GM20000 (cell line): ENCODE measurements around the gene EIF3M.

Experiments used
- DNase-seq: peaks from one replicate; pipeline ENCODE4 v3.0.0; 2012; ENCODE audit warnings: low spot score
- CTCF ChIP-seq: IDR thresholded peaks from 2 replicates; pipeline ENCODE4 v1.5.1; 2012; ENCODE audit warnings: mild to moderate bottlenecking, control low read depth; ENCODE audit errors: extremely low read depth, missing control alignments

EIF3M gene

DNA sequence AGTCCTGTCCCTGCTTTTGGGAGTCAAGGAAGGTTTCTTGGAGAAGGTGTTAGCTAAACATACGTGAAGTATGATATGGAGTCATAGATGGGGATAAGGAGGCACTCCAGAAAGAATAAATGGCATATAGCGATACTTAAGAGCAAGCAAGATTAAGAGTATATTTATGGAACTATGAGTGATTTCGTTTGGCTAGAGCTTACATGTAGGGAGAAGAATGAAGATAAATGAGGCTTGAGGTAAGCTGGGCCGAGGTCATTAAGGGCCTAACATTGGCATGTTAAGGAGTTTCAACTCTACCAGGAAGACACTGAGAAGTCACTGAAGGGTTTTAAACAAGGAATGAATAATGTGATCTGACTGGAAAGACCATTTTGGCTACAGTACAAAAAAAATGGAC lies 33.3 kb downstream of the EIF3M start:
- TF ChIP-seq CTCF = no peak
- DNase-seq = no peak

DNA sequence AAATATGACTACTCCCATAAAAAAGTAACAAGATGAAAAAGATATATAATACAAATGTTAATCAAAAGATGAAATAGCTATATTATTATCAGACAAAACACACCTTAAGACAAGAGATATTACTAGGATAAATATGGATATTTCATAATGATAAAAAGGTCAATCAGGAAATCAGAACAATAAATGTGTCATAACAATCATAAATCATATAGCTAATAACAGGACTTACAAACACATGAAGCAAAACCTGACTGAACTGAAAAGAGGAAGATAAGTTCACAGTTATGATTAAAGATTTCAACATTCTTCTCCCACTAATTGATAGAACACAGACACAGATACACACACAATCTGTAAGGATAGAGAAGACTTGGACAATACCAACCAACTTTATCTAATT lies 47.2 kb downstream of the EIF3M start:
- DNase-seq = no peak
- TF ChIP-seq CTCF = no peak

GRCh38 chr11:32635819-32636218 lies 52.2 kb downstream of the EIF3M start:
- DNase-seq = no peak
- no peak for TF ChIP-seq CTCF

GRCh38 chr11:32641361-32641760 lies 57.7 kb downstream of the EIF3M start:
- DNase-seq = no peak
- TF ChIP-seq CTCF = no peak

DNA sequence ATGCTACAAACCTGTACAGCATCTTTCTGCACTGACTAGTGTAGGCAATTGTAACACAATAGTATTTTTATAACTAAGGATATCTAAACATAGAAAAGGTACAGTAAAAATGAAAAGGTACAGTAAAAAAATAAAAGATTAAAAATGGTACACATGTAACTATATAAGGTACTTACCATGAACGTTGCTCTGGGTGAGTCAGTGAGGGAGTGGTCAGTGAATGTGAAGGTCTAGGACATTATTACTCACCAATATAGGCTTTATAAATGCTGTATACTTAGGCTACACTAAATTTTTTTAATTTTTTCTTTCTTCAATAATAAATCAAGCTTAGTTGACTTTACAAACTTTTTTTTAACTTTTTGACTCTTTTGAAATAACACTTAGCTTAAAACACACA lies 59.9 kb downstream of the EIF3M start:
- DNase-seq = no peak
- TF ChIP-seq CTCF = no peak
